Nephron (organoid): ENCODE data around the gene SLC25A12.

Experiments
- H3K27ac Mint-ChIP-seq, 3 experiments: 2 replicates each; pipeline ENCODE4 v1.8.0; 2020; ENCODE audit warnings: mixed read lengths in 3 of 3, mild to moderate bottlenecking in 2 of 3, moderate library complexity in 1 of 3
- H3K27me3 Mint-ChIP-seq: 2 replicates; pipeline ENCODE4 v1.8.0; 2021; ENCODE audit warnings: low read depth, mild to moderate bottlenecking, moderate library complexity, mixed read lengths
- H3K36me3 Mint-ChIP-seq: 2 replicates; pipeline ENCODE4 v1.8.0; 2020; ENCODE audit warnings: low read depth, mixed read lengths
- H3K4me1 Mint-ChIP-seq: 2 replicates; pipeline ENCODE4 v1.8.0; 2020; ENCODE audit warnings: mixed read lengths
- H3K4me3 Mint-ChIP-seq, 3 experiments: 2 replicates each; pipeline ENCODE4 v1.8.0; 2020; ENCODE audit warnings: mild to moderate bottlenecking in 3 of 3, mixed read lengths in 3 of 3, moderate library complexity in 2 of 3
- H3K9me3 Mint-ChIP-seq: 2 replicates; pipeline ENCODE4 v1.8.0; 2020; ENCODE audit warnings: mixed read lengths
- CTCF ChIP-seq, 3 experiments: fragments of 200-600 bp; sonication (generic); IDR thresholded peaks; one replicate each; pipeline ENCODE4 v1.5.0; 2021; ENCODE audit warnings: antibody characterized with exemption in 3 of 3; ENCODE audit not compliant: unreplicated experiment in 3 of 3

Gene SLC25A12

GRCh38 chr2:171807831-171808393, 86.1 kb downstream of the SLC25A12 start:
- Mint-ChIP-seq H3K9me3 (no peaks in the 10 kb centered on the region), H3K4me3 (no peak overlapping the region)
- TF ChIP-seq CTCF (IDR thresholded peaks at IDR 0.05; ENCODE audit: unreplicated experiment in 3 of 3) = no peak

GRCh38 chr2:171807119-171807518, 86.9 kb downstream of the SLC25A12 start:
- Mint-ChIP-seq H3K4me1 (peaks cover 17% of the 10 kb centered on the region), H3K36me3 (peaks cover 42% of the 10 kb centered on the region), H3K27me3 (no peaks in the 10 kb centered on the region), H3K27ac (no peak overlapping the region), H3K9me3 (no peaks in the 10 kb centered on the region), H3K4me3 (no peak overlapping the region)
- no peak for TF ChIP-seq CTCF (IDR thresholded peaks at IDR 0.05; ENCODE audit: unreplicated experiment in 3 of 3)

More at GRCh38 chr2:171807831-171808393, 86.1 kb downstream of the SLC25A12 start:
- Mint-ChIP-seq H3K4me1 (peaks cover 17% of the 10 kb centered on the region), H3K27me3 (no peaks in the 10 kb centered on the region), H3K27ac (no peak overlapping the region), H3K36me3 (peaks cover 43% of the 10 kb centered on the region)

- Mint-ChIP-seq H3K36me3 (peaks cover 35% of the 10 kb centered on the region), H3K27me3 (no peaks in the 10 kb centered on the region), H3K9me3 (no peaks in the 10 kb centered on the region), H3K27ac (no peak overlapping the region), H3K4me1 (no peaks in the 10 kb centered on the region), H3K4me3 (no peak overlapping the region)
- TF ChIP-seq CTCF (IDR thresholded peaks at IDR 0.05; ENCODE audit: unreplicated experiment in 3 of 3) = no peak
Measured at GRCh38 chr2:171804456-171804855, 89.6 kb downstream of the SLC25A12 start.

- H3K36me3 Mint-ChIP-seq = peaks cover 35% of the 10 kb centered on the region
- H3K9me3 Mint-ChIP-seq = no peaks in the 10 kb centered on the region
- no peak overlapping the region for H3K27ac Mint-ChIP-seq
- H3K27me3 Mint-ChIP-seq = no peaks in the 10 kb centered on the region
- no peak for TF ChIP-seq CTCF (IDR thresholded peaks at IDR 0.05; ENCODE audit: unreplicated experiment in 3 of 3)
- H3K4me1 Mint-ChIP-seq = no peaks in the 10 kb centered on the region
- no peak overlapping the region for H3K4me3 Mint-ChIP-seq
Measured at GRCh38 chr2:171803757-171804156, 90.3 kb downstream of the SLC25A12 start.

GRCh38 chr2:171800639-171801038, 93.4 kb downstream of the SLC25A12 start:
- H3K4me3 Mint-ChIP-seq = no peak overlapping the region
- H3K36me3 Mint-ChIP-seq = peaks cover 29% of the 10 kb centered on the region
- no peaks in the 10 kb centered on the region for H3K4me1 Mint-ChIP-seq
- H3K27me3 Mint-ChIP-seq = no peaks in the 10 kb centered on the region
- H3K9me3 Mint-ChIP-seq = no peaks in the 10 kb centered on the region
- TF ChIP-seq CTCF (IDR thresholded peaks at IDR 0.05; ENCODE audit: unreplicated experiment in 3 of 3) = no peak
- H3K27ac Mint-ChIP-seq = no peak overlapping the region

GRCh38 chr2:171798156-171798820, 95.8 kb downstream of the SLC25A12 start:
- H3K27ac Mint-ChIP-seq = no peak overlapping the region
- H3K27me3 Mint-ChIP-seq = no peaks in the 10 kb centered on the region
- peaks cover 20% of the 10 kb centered on the region for H3K36me3 Mint-ChIP-seq
- no peak overlapping the region for H3K4me3 Mint-ChIP-seq
- H3K4me1 Mint-ChIP-seq = no peaks in the 10 kb centered on the region
- no peak for TF ChIP-seq CTCF (IDR thresholded peaks at IDR 0.05; ENCODE audit: unreplicated experiment in 3 of 3)
- H3K9me3 Mint-ChIP-seq = no peaks in the 10 kb centered on the region
